A549 (cell line): Measurements from ENCODE around the gene DNAH7. TPM values are rescaled to one million over a fixed set of nuclear protein-coding genes. Genes with fewer than 3 reads are reported as not detected.

Source experiments
- ATAC-seq, 2 experiments: fragments of 200-7000 bp in 1 of 2; fragments of >200 bp in 1 of 2; cut with Nextera tagmentation in 1 of 2; cut with Tn5 transposase in 1 of 2; 3 replicates each; pipeline versions ENCODE4 v1.8.0 to v1.9.1; 2018 to 2020; ENCODE audit warnings: mild to moderate bottlenecking in 1 of 2, moderate library complexity in 1 of 2
- CTCF ChIA-PET: fragments of 300-600 bp; sonication (Branson Sonifier 250); formaldehyde crosslinking; extraction: SDS; loops from one replicate; lab custom pipeline; 2021; ENCODE audit warnings: antibody characterized with exemption, inconsistent platforms; lab: Yijun Ruan, JAX
- POLR2A ChIA-PET: fragments of 350-600 bp; formaldehyde crosslinking; extraction: SDS; loops from one replicate; lab custom pipeline; 2021; ENCODE audit warnings: antibody characterized with exemption, inconsistent platforms; lab: Yijun Ruan, JAX
- DNase-seq, 2 experiments: peaks; one replicate each; pipeline versions ENCODE4 v3.0.0 to v3.0.0-alpha.2; 2011 to 2016; ENCODE audit warnings: low read depth in 1 of 2, low spot score in 1 of 2
- FAIRE-seq: peaks from 2 replicates; lab custom pipeline; 2011; peaks lifted over from hg19 to GRCh38; lab: Jason Lieb, UNC
- H3K27ac ChIP-seq, 2 experiments: fragments of >200 bp; sonication (Bioruptor Twin); formaldehyde crosslinking; 3 replicates each; pipeline ENCODE4 v1.5.1; 2016 to 2017
- H3K4me1 ChIP-seq: fragments of >200 bp; sonication (Bioruptor Twin); formaldehyde crosslinking; 3 replicates; pipeline ENCODE4 v1.6.1; 2016
- H3K4me2 ChIP-seq: fragments of >200 bp; sonication (Bioruptor Twin); formaldehyde crosslinking; 3 replicates; pipeline ENCODE4 v1.6.1; 2016
- H3K4me3 ChIP-seq: fragments of >200 bp; sonication (Bioruptor Twin); formaldehyde crosslinking; 3 replicates; pipeline ENCODE4 v1.5.1; 2016
- H3K9me3 ChIP-seq: fragments of >200 bp; sonication (Bioruptor Twin); formaldehyde crosslinking; 3 replicates; pipeline ENCODE4 v1.6.1; 2016
- CBX2 ChIP-seq: fragments of 200-600 bp; sonication (generic); IDR thresholded peaks from 2 replicates; pipeline ENCODE4 v1.6.1; 2016; ENCODE audit warnings: low read depth, mild to moderate bottlenecking, borderline replicate concordance
- CBX8 ChIP-seq: fragments of 200-600 bp; sonication (generic); IDR thresholded peaks from 2 replicates; pipeline ENCODE4 v1.6.1; 2016
- CTCF ChIP-seq: fragments of >200 bp; sonication (Bioruptor Twin); formaldehyde crosslinking; IDR thresholded peaks from 3 replicates; pipeline ENCODE4 v1.5.1; 2016
- EHMT2 ChIP-seq: fragments of 200-600 bp; sonication (generic); IDR thresholded peaks from 2 replicates; pipeline ENCODE4 v1.6.1; 2016; ENCODE audit warnings: antibody characterized with exemption, low read depth, mild to moderate bottlenecking, moderate library complexity
- ELK1 ChIP-seq: fragments of 150-350 bp; IDR thresholded peaks from 2 replicates; pipeline ENCODE4 v1.6.1; 2014; ENCODE audit warnings: low read depth, mild to moderate bottlenecking, low read length
- FOSL2 ChIP-seq, 2 experiments: fragments of 450-650 bp in 1 of 2; fragments of >200 bp in 1 of 2; sonication (Bioruptor Twin) in 1 of 2; formaldehyde crosslinking; IDR thresholded peaks; 2 replicates each; pipeline versions ENCODE4 v1.5.0 to v1.6.1; 2016 to 2020; ENCODE audit warnings: mild to moderate bottlenecking in 1 of 2, moderate library complexity in 1 of 2
- GATA3 ChIP-seq: IDR thresholded peaks from 2 replicates; pipeline ENCODE4 v1.6.1; 2012; ENCODE audit warnings: borderline replicate concordance
- HES2 ChIP-seq: fragments of >200 bp; sonication (Bioruptor Twin); formaldehyde crosslinking; IDR thresholded peaks from 2 replicates; pipeline ENCODE4 v1.6.1; 2016
- JUN ChIP-seq, 2 experiments: fragments of >200 bp; sonication (Bioruptor Twin); formaldehyde crosslinking; IDR thresholded peaks; 2 replicates in 1 of 2; 3 replicates in 1 of 2; pipeline ENCODE4 v1.6.1; 2016 to 2017
- JUNB ChIP-seq: fragments of >200 bp; sonication (Bioruptor Twin); formaldehyde crosslinking; IDR thresholded peaks from 2 replicates; pipeline ENCODE4 v1.6.1; 2016
- KDM1A ChIP-seq: fragments of 200-600 bp; sonication (generic); IDR thresholded peaks from 2 replicates; pipeline ENCODE4 v1.6.1; 2016; ENCODE audit warnings: low read depth, mild to moderate bottlenecking
- KDM5A ChIP-seq: fragments of 200-600 bp; sonication (generic); IDR thresholded peaks from 2 replicates; pipeline ENCODE4 v1.6.1; 2016; ENCODE audit warnings: antibody characterized with exemption, mild to moderate bottlenecking
- MAX ChIP-seq: IDR thresholded peaks from 2 replicates; pipeline ENCODE4 v1.6.1; 2012
- NFE2L2 ChIP-seq: fragments of 150-350 bp; conservative IDR thresholded peaks from 2 replicates; pipeline ENCODE4 v1.6.1; 2014; ENCODE audit warnings: low read length
- POLR2AphosphoS2 ChIP-seq: conservative IDR thresholded peaks from 2 replicates; pipeline ENCODE4 v1.6.1; 2012; ENCODE audit warnings: low read length, improper control_type of control experiment, inconsistent platforms
- REST ChIP-seq: fragments of 200-600 bp; sonication (generic); IDR thresholded peaks from 2 replicates; pipeline ENCODE4 v1.6.1; 2016; ENCODE audit warnings: antibody characterized with exemption, mild to moderate bottlenecking, moderate library complexity
- RFX5 ChIP-seq: fragments of 450-650 bp; IDR thresholded peaks from 2 replicates; pipeline ENCODE4 v1.7.1; 2014; ENCODE audit warnings: antibody characterized with exemption, mild to moderate bottlenecking, moderate library complexity
- SMC3 ChIP-seq: fragments of >200 bp; sonication (Bioruptor Twin); formaldehyde crosslinking; IDR thresholded peaks from 3 replicates; pipeline ENCODE4 v1.6.1; 2018; ENCODE audit warnings: inconsistent platforms
- SREBF2 ChIP-seq: fragments of 450-650 bp; IDR thresholded peaks from 2 replicates; pipeline ENCODE4 v1.6.1; 2014; ENCODE audit warnings: mild to moderate bottlenecking, moderate library complexity
- USF2 ChIP-seq: fragments of 450-650 bp; IDR thresholded peaks from 2 replicates; pipeline ENCODE4 v1.6.1; 2014; ENCODE audit warnings: antibody characterized with exemption
- ZC3H11A ChIP-seq: fragments of 450-650 bp; IDR thresholded peaks from 2 replicates; pipeline ENCODE4 v1.6.1; 2014; ENCODE audit warnings: antibody characterized with exemption, mild to moderate bottlenecking
- WGBS: methylation state at CpG from one replicate; pipeline ENCODE4 v1.1.6; 2017; ENCODE audit errors: missing lambda C conversion rate; 5-methylcytosine and 5-hydroxymethylcytosine counted together
- polyA plus RNA-seq, 4 experiments: library from polyadenylated mRNA; depleted of rRNA in 3 of 4; stranded (reverse); fragments of >200 nt; fragmentation: RNase III in 1 of 4; extraction: RNeasy Plus Mini Kit Qiagen cat#74134 plus additional on column Dnase treatment in 1 of 4; gene quantifications; 2 replicates in 3 of 4; 3 replicates in 1 of 4; pipeline ENCODE4 v1.2.3, GENCODE V29; 2011 to 2017

DNAH7 gene
- polyA plus RNA-seq, 2 of the 4 experiments (the other 2 are of a cell fraction) = 0.43 to 1.5 TPM

- ATAC-seq (no peak), DNase-seq (no peak), FAIRE-seq (no peak)
- whole genome bisulfite sequencing = 4% methylated on average over 1 of the region's 1 CpG
- no peak overlapping the region for H3K27ac ChIP-seq
- H3K9me3 ChIP-seq = no peaks in the 10 kb centered on the region
- no peaks in the 10 kb centered on the region; the same call in 2 of the 3 replicates for H3K4me1 ChIP-seq
- no peak overlapping the region for H3K4me2 ChIP-seq
- no peak overlapping the region for H3K4me3 ChIP-seq
- ChIA-PET POLR2A (no interaction called here), CTCF (interaction anchor here (5.2 kb wide), 1 partner anchor 263 kb away, joined by 73 read pairs; no protein-coding TSS in a partner anchor)
- no peak for TF ChIP-seq KDM1A
- TF ChIP-seq, all 56 proteins: peak for 0
Measured at GRCh38 chr2:196075196-196075595, 6.6 kb upstream of the DNAH7 start.

GRCh38 chr2:196074631-196075030 is 6.0 kb upstream of the DNAH7 start:
- TF ChIP-seq JUN (IDR thresholded peaks at IDR 0.05) (no peak), REST (no peak), KDM5A (no peak), FOSL2 (IDR thresholded peaks at IDR 0.05) (no peak), FOSL2 (CRISPR knock-in tag; IDR thresholded peaks at IDR 0.05) (no peak), HES2 (no peak), CBX2 (no peak), JUNB (no peak), CTCF (no peak), ZC3H11A (no peak), USF2 (no peak), MAX (no peak), CBX8 (no peak), POLR2AphosphoS2 (no peak), ELK1 (no peak), NFE2L2 (no peak), RFX5 (no peak), EHMT2 (no peak), GATA3 (no peak), SMC3 (no peak), SREBF2 (no peak)
- no peaks in the 10 kb centered on the region for H3K9me3 ChIP-seq
- FAIRE-seq (no peak), ATAC-seq (no peak), DNase-seq (no peak)
- ChIA-PET CTCF (interaction anchor here (0.6 to 1.4 kb wide), 4 partner anchors 158 to 1662 kb away, joined by 3 to 6 read pairs (median 4); no protein-coding TSS in a partner anchor), POLR2A (no interaction called here)
- H3K4me2 ChIP-seq = no peak overlapping the region
- no peak overlapping the region for H3K27ac ChIP-seq
- H3K4me3 ChIP-seq = no peak overlapping the region
- H3K4me1 ChIP-seq = no peaks in the 10 kb centered on the region; the same call in 2 of the 3 replicates
